Mesothelial cell of epicardium (in vitro differentiated cells): ENCODE data around the gene CXCL12. TPM values are rescaled to one million over a fixed set of nuclear protein-coding genes. Genes with fewer than 3 reads are reported as not detected.

Experiments
- DNase-seq, 2 experiments: peaks; one replicate each; pipeline ENCODE4 v3.0.0; 2021; ENCODE audit warnings: low spot score in 2 of 2; ENCODE audit not compliant: unreplicated experiment in 2 of 2
- H3K27ac Mint-ChIP-seq: 2 replicates; pipeline ENCODE4 v1.8.0; 2021; ENCODE audit warnings: mixed read lengths
- H3K27me3 Mint-ChIP-seq: 2 replicates; pipeline ENCODE4 v1.8.0; 2021; ENCODE audit warnings: low read depth, mixed read lengths
- H3K36me3 Mint-ChIP-seq: 2 replicates; pipeline ENCODE4 v1.8.0; 2021; ENCODE audit warnings: mixed read lengths
- H3K4me1 Mint-ChIP-seq: 2 replicates; pipeline ENCODE4 v1.8.0; 2021; ENCODE audit warnings: mixed read lengths
- H3K4me3 Mint-ChIP-seq: 2 replicates; pipeline ENCODE4 v1.8.0; 2021; ENCODE audit warnings: mild to moderate bottlenecking, moderate library complexity, mixed read lengths
- H3K9me3 Mint-ChIP-seq: 2 replicates; pipeline ENCODE4 v1.8.0; 2021; ENCODE audit warnings: mixed read lengths
- CTCF ChIP-seq: fragments of 200-600 bp; sonication (generic); IDR thresholded peaks from one replicate; pipeline ENCODE4 v1.5.0; 2021; ENCODE audit warnings: antibody characterized with exemption; ENCODE audit not compliant: unreplicated experiment
- total RNA-seq: library from RNA; stranded (reverse); gene quantifications from 3 replicates; pipeline ENCODE4 v1.2.1, GENCODE V29; 2021

The CXCL12 gene
- total RNA-seq, 1 donor from 2014 or later: 45.8 TPM

DNA sequence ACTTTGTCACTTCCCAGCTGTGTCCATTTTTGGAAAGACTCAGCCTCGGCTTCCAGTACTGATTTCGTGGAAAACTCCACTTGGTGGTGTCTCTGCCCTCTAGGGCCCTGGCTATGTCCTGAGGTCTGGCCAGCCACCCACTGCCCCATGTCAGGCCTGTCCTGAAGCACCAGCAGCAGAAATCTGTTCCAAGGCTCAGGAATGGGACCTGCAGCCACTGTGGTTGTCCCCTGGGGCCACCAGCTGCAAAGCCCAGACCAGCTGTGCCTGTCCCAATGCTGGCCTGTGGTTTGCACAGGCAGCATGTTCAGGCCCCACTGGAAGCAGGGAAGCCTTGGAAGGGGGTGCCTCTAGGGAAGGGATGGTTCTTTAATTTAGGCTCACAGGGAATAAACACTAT is 21.2 kb downstream of the CXCL12 start:
- Mint-ChIP-seq H3K27me3 (peaks cover 12% of the 10 kb centered on the region), H3K4me3 (no peak overlapping the region), H3K36me3 (no peaks in the 10 kb centered on the region), H3K27ac (no peak overlapping the region), H3K4me1 (no peaks in the 10 kb centered on the region), H3K9me3 (no peaks in the 10 kb centered on the region)
- DNase-seq: no peak
- TF ChIP-seq CTCF: no peak

- no peak for DNase-seq
- Mint-ChIP-seq H3K36me3 (no peaks in the 10 kb centered on the region), H3K4me1 (peaks cover 1% of the 10 kb centered on the region), H3K4me3 (no peak overlapping the region), H3K27ac (no peak overlapping the region), H3K9me3 (no peaks in the 10 kb centered on the region), H3K27me3 (peaks cover 8% of the 10 kb centered on the region)
- no peak for TF ChIP-seq CTCF
These were observed 21.8 kb downstream of the CXCL12 start for GRCh38 chr10:44362866-44363711.

DNA sequence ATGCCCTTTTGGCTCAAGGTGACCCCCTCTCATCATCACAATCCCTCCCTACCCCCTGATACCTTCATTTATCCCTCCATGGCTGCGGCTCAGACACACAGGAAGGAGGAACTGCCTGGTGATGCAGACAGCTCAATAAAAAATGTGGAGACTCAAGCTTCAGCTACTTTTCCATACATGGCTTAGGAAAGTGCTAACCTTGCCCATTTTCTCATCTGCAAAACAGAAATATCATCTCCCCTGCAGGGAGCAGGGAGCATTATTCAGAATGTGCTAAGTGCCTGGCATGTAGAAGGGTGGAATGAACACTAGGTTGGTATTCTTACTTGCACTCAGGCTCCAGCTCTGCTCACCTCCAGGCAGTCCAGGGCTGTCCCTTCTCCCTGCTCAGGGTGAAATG is 23.8 kb downstream of the CXCL12 start:
- no peak for TF ChIP-seq CTCF
- no peak overlapping the region for H3K4me3 Mint-ChIP-seq
- H3K9me3 Mint-ChIP-seq: no peaks in the 10 kb centered on the region
- peaks cover 6% of the 10 kb centered on the region for H3K27me3 Mint-ChIP-seq
- no peak overlapping the region for H3K27ac Mint-ChIP-seq
- H3K36me3 Mint-ChIP-seq: no peaks in the 10 kb centered on the region
- DNase-seq: no peak
- peaks cover 5% of the 10 kb centered on the region for H3K4me1 Mint-ChIP-seq

DNA sequence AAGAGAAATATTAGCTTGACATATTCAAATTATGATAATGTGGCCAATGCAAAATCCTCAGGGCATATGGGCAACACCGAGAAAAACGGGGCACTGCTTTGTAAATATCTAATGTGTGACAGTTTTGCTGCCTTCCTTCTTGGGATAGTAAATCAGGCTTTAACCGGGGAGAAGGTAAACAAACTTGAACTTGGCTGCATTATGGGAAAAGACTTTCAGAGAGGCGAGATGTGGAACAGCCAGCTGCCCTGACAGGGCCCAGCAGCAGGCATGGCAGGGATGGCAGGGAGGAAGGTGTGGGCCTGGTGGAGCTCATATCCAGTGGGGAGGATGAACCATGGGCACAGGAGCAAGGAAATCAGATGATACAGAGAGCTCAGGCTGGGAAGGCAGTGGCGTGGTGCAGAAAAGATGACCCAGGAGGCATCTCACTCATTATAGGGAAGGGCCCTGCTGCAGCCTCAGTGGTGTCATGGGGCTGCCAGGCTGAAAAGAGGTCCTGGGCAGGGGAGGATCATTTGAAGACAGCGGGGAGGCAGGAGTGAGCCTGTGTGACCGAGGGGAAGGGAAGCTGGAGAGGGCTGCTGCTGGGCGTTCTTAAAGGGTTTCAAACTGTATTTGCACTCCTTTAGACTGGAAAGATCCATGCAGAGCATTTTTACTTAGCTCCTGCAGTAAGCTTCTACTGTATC is 26.7 kb downstream of the CXCL12 start:
- Mint-ChIP-seq H3K27me3 (peaks cover 8% of the 10 kb centered on the region), H3K36me3 (no peaks in the 10 kb centered on the region), H3K4me3 (no peak overlapping the region), H3K27ac (no peak overlapping the region), H3K9me3 (no peaks in the 10 kb centered on the region), H3K4me1 (peaks cover 5% of the 10 kb centered on the region)
- DNase-seq: no peak
- TF ChIP-seq CTCF: no peak

DNA sequence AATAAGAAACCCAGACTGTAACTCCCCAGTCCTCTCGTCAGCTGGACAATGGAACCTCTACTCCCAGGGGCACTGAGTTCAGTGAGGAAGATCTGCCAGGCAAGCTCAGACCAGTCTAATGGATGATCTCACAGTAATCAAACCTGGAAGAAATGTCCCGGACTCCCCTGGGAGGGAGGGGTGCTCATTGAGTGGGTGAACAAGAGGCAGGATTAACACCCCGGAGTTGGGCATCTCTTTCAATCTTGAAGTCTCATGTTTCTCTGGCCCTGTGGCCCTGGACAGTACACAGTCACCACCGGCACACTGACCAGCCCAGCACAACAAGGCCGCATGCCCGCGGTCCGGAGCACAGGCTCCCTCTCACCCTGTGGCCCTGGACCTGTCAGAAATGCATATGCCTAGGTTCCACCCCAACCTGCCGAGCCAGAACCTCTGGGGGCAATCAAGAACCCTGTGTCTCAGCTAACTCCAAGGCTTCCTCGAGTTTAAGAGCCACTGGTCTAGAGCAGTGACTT is 27.8 kb downstream of the CXCL12 start:
- DNase-seq: no peak
- Mint-ChIP-seq H3K27ac (no peak overlapping the region), H3K9me3 (no peaks in the 10 kb centered on the region), H3K27me3 (peaks cover 8% of the 10 kb centered on the region), H3K36me3 (no peaks in the 10 kb centered on the region), H3K4me3 (no peak overlapping the region), H3K4me1 (peaks cover 10% of the 10 kb centered on the region)
- TF ChIP-seq CTCF: no peak
